ENCODE data around the gene HCRTR2.

DNA sequence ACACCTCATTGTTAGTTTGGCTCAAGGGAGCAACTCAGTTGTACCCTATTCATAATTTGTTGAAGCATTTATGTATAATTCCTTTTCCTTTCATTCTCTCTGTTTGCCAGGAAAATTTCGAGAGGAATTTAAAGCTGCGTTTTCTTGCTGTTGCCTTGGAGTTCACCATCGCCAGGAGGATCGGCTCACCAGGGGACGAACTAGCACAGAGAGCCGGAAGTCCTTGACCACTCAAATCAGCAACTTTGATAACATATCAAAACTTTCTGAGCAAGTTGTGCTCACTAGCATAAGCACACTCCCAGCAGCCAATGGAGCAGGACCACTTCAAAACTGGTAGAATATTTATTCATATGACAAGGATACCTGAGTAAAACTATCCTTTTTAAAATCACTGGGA is 107.8 kb downstream of the HCRTR2 start:
- no peak for TF ChIP-seq POLR2A (IDR thresholded peaks at IDR 0.05)
- TF ChIP-seq, protein P1, sequence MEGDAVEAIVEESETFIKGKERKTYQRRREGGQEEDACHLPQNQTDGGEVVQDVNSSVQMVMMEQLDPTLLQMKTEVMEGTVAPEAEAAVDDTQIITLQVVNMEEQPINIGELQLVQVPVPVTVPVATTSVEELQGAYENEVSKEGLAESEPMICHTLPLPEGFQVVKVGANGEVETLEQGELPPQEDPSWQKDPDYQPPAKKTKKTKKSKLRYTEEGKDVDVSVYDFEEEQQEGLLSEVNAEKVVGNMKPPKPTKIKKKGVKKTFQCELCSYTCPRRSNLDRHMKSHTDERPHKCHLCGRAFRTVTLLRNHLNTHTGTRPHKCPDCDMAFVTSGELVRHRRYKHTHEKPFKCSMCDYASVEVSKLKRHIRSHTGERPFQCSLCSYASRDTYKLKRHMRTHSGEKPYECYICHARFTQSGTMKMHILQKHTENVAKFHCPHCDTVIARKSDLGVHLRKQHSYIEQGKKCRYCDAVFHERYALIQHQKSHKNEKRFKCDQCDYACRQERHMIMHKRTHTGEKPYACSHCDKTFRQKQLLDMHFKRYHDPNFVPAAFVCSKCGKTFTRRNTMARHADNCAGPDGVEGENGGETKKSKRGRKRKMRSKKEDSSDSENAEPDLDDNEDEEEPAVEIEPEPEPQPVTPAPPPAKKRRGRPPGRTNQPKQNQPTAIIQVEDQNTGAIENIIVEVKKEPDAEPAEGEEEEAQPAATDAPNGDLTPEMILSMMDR (IDR thresholded peaks at IDR 0.05), result no peak
